ENCODE data around the gene GDF15.
A peak's percentile ranks its signal among the peaks of the same experiment; 100 is the strongest.
"Not testable (repeated sequence)": the region's sequence is repeated elsewhere in the genome, so short reads cannot be mapped to it uniquely, and the experiment has no call there.

GDF15 gene

DNA sequence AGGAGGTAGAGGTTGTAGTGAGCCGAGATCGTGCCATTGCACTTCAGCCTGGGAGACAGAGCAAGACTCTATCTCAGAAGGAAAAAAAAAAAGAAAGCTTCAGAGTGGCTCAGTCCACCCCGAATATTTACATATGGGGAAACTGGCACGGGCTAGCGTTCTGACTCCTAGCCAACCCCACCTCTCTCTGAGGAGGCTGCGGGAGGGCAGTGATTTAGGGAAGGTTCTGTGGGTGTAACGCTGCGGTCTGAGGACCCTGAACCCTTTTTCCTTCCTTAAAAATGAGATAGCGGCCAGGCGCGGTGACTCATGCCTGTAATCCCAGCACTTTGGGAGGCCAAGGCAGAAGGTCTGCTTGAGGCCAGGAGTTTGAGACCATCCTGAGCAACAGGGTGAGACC lies 6.5 kb downstream of the GDF15 start:
- DNase-seq (ENCODE audit: low read depth), result no peak

DNA sequence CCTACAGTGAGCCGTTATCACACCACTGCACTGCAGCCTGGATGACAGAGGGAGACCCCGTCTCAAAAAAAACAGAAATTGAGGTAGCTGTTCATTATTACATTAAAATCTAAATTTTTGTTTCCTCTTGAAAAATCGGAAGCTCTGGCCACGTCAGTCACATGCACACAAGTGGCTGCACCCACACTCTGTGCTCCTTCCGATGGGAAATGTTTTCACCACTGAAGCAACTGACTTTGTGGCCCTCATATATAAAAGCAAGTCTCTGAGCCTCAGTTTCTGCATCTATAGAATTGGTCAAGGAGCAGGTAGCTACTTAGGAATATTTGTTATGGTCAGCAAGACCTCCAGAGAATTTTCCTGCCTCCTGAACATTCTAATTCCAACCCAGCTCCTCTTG lies 7.0 kb downstream of the GDF15 start:
- no peak for DNase-seq (ENCODE audit: low read depth)

DNA sequence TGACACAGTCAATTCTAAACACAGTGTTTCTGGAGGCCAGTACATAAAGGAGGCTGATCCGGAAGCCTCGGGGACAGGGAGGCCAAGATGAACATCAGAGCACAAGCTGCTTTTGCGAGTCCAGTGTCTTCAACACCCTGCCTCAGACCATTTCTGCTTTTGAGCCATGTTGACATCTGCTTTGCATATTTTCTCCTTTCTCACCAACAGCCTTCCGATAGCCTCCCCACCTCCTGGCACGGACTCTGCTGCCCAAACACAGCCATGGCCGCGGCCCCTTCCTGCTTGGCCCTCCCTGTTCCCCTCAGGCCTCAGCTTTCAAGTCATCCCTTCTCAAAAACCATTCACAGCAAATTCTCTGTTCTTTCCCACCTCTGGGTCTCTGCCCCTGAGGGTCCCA lies 7.9 kb downstream of the GDF15 start:
- no peak for DNase-seq (ENCODE audit: low read depth)

DNA sequence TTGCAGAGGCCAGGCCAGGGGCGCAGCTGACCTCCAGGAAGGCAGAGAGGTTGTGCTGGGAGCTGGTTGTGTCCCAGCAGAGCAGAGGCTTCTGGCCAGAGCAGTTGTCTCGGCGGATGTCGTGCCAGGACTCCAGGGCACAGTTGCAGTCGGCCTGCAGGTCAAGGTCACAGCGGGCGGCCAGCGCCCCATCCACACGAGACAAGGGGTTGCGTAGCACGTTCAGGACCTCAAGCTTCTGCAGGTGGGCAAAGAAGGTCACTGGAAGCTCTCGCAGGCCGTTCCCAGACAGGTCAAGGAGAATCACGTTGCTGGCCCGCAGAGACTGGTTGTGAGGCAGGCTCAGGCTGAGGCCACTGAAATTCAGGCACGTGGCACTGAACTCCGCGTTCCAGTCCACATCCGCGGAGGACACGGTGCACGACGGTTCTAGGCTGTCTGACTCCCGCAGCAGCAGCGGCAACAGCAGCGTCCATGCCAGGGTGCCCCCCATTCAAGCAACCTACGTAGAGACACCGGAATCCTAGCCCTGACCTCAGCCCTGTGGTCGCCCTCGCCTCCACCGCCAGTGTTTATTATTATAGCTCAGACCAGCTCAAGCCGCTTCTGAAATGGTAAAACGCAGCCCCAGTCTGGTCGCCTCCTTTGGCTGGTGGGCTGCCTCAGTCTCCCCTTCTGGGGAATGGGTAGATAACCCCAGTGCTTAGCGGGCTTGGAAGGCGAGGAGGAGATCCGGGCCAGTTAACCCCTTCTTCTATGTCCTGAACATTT lies 10.7 kb downstream of the GDF15 start:
- no peak for DNase-seq (ENCODE audit: low read depth)

DNA sequence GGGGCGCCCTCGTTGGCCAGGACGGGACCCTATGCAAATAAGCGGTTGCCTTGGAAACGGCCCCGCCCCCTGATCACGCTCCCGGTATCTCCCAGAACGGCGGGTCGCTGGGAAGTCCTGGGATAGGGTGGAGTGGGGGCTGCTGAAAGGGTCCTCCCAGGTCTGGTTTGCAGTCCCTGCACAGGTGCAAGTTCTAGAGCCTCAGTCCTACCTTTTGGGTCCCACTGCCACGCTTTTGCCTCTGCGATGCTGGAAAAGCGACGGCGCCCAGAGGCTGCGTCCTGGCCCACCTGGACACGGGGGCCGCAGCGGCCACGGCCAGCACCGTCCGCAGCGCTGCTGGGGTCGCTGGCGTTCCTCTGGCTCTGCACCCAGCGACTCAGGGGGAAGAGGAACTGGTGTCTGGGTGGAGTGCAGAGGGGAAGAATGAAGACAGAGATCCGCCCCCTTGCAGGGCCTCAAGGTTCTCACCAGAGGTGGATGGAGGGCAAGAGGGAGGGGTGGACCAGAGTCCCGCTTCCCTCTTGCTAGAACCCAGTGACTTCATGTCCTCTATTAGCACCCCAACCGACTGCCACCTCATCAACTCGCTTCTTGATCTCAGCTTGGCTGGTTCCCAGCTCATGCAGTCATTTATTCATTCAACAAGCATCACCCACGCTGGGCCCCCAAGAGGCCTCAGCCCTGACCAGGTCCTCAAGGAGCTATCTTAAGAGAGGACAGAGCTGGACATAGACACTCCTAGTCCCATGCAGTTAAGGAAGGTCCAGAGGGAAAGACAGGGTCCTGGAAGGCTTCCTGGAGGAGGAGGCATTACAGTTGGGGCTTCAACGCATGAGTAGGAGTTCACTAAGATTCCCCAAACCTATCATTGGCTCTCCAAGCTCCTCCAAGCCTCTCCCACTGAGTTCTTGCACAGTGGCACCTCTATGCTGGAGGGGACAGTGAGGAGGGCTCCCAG lies 11.6 kb downstream of the GDF15 start, which contains the start of gene LRRC25:
Gene LRRC25, minus strand, starts transcription at position 381 of the 961 bp plus-strand sequence. CDS start 659 bp downstream, outside the sequence.
- no peak for DNase-seq (ENCODE audit: low read depth)

DNA sequence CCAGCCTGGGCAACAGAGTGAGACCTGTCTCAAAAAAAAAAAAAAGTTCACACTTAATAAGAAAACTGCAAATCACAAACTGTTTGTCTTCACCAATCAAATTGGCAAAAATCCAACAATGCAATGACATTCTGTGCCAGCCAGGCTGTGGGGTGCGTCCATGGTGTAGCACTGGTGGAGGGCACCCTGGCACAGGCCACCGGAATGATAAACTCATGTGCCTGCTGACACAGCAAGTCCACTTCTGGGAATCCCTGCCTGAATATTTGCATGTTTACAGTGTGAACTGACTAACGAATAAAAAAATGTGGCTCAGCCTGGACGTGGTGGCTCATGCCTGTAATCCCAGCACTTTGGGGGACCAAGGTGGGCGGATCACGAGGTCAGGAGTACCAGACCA lies 13.1 kb downstream of the GDF15 start:
- DNase-seq (ENCODE audit: low read depth), result no peak

DNA sequence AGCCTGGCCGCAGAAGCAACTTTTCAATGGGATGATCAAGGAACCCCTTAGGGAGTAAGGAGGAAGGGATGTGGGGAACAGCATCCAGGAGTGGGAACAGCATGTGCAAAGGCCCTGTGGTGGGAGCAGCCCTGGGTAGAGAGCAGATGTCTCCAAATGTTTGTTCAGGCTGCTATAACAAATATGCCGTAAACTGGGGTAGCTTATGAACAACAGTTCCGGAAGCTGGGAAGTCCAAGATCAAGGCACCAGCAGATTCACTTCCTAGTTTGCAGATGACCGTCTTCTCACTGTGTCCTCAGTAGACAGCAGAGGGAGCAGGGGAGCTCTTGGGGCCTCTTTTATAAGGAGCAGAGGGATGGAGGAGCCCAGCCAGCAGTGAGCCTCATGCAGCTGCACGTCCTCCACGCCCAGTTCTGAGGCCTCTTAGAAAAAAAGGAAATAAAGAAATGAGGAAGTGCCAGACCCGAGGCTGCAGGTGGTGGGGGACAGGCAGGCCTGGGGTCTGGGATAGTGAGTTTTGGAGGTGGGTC lies 15.7 kb downstream of the GDF15 start:
- DNase-seq (ENCODE audit: low read depth), result no peak

DNA sequence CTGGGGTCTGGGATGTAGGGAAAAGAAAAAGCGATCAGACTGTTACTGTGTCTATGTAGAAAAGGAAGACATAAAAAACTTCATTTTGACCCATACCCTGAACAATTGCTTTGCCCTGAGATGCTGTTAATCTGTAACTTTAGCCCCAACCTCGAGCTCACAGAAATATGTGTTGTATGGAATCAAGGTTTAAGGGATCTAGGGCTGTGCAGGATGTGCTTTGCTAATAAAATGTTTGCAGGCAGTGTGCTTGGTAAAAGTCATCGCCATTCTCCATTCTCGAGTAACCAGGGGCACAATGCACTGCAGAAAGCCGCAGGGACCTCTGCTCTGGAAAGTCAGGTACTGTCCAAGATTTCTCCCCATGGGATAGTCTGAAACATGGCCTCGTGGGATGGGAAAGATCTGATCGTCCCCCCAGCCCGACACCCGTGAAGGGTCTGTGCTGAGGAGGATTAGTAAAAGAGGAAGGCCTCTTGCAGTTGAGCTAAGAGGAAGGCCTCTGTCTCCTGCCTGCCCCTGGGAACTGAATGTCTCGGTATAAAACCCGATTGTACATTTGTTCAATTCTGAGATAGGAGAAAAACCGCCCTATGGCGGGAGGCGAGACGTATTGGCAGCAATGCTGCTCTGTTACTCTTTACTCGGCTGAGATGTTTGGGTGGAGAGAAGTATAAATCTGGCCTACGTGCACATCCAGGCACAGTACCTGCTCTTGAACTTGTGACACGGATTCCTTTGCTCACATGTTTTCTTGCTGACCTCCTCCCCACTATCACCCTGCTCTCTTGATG lies 16.7 kb downstream of the GDF15 start:
- DNase-seq (ENCODE audit: low read depth), result not testable (repeated sequence)

DNA sequence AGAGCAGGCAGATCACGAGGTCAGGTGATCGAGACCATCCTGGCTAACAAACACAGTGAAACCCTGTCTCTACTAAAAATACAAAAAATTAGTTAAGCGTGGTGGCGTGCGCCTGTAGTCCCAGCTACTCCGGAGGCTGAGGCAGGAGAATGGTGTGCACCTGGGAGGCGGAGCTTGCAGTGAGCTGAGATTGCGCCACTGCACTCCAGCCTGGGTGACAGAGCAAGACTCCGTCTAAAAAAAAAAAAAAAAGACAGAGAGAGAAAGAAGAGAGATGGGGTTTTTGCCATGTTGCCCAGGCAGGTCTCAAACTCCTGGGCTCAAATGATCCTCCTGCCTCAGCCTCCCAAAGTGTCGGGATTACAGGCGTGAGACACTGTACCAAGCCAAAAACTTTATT lies 19.8 kb downstream of the GDF15 start:
- not testable (repeated sequence) for DNase-seq (ENCODE audit: low read depth)

DNA sequence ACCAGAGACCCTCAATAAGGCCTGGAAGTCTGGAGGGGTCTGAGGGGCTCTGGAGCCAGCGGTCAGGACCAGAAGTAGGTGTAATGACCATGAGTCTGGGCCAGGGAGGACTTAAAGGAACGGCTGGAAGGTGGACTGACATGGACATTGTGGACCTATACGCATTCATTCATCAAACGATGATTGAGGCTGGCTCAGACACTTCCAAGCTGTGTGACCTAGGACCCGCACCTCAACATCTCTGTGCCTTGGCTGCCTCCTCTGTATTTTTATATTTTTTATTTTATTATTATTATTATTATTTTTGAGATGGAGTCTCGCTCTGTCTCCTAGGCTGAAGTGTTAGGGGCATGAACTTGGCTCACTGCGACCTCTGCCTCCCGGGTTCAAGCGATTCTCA lies 20.8 kb downstream of the GDF15 start:
- no peak for DNase-seq (ENCODE audit: low read depth)

DNA sequence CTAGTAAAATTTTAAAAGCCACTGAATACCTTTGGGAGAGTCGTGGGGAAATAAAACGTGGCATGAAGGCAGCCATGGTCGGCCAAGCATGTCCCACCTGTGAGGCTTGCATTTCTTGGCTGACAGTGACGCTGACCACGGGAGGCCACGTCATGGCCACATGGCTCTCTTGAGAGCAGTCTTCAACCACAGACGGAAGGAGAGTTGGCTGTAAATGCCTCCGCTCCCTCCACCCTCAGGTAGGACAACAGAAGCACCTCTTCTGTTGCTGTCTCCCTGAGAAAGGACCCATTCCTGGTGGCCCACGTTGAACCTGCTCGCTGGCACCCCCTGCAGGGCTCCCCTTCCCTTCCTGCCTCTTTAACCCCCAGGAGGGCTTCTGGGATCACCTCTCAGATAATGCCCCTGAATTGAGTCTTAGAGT lies 22.1 kb downstream of the GDF15 start:
- no peak for DNase-seq (ENCODE audit: low read depth)

DNA sequence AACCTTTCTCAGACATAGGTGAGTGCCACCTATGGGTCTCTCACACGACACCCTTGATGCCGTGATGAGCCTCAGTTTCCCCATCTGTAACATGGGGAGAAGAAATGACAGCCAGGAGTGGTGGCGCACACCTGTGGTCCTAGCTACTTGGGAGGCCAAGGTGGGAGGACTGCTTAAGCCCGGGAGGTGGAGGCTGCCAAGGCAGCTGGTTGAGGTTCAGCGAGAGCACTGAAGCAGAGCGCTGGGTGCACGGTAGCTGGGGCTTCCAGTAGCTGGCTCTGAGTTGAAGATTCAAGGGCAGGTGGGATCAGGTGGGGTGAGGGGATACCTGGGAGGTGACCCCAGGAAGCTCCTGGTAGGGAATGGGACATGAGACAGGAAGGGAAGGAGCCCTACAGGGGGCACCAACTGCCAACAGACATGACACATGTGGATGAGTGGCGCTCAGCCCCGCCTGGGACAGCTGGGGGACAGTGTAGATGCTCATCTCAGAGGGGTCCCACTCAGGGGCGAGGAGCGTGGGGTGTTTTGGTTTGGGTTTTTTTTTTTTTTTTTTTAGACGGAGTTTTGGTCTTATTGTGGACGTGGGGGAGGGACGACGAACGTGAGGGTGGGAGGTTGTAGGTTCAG lies 26.8 kb downstream of the GDF15 start:
- DNase-seq (ENCODE audit: low read depth), result no peak

DNA sequence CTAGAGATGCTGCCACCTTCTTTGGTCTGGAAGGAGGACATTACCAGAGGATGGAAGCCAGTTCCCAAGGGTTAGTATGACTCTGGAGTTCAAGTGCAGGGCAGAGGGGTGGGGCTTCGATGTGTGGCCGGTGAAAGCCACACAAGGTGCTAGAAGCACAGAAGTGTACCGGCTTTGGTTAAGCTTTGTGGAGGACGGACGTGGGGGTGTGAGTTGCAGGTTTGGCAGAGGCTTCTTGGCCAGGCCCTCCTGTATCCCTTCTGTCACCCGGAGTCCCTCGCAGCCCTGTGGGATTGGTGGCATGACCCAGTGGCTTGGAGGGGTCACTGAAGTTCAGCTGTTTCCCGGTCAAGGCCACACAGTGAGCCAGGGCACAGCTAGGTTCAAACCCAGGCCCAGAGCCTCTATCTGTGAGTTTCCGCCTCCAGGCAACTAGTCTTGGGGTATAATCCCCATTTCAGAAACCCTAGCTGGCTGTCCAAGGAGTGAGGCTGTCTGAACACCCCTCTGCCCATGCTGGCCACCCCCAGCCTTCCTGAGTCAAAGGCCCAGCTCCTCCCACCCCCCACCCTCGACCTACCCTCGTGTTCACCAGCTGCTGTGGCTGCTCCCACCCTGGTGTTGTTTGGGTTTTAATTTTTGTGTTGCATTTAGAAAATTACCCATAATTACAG lies 28.7 kb downstream of the GDF15 start:
- DNase-seq (ENCODE audit: low read depth), result no peak

DNA sequence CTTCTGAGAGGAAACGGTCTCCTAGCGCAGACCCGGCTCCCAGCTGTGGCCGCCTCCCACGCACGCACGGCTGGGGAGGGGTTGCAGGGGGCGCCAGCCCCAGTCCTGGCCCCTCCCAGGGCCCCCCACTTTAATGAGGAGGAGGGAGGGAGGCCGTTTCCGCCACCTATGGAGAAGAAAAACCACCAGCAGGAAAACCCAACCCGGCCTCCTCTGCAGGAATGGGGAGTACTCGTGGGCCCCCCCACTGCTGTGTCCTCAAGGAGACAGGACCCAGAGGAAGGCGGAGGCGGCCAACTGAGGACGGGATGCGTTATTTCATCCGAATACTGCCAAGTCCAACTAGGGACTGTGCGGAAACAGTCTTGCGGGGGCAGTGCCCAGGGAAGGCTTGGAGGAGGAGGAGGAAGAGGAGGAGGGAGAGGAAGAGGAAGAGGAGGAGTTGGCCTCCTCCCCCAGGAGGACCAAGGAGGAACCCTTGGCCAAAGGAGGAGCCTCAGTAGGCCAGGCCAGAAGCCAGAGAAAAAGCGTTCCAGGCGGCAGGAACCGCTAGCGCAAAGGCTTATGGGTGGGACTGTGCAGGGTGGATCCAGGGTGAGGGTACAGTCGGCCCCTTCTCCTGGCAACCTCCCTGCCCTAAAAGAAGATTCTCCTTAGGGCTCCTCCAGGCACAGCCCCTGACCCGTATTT lies 29.4 kb downstream of the GDF15 start:
- no peak for DNase-seq (ENCODE audit: low read depth)

DNA sequence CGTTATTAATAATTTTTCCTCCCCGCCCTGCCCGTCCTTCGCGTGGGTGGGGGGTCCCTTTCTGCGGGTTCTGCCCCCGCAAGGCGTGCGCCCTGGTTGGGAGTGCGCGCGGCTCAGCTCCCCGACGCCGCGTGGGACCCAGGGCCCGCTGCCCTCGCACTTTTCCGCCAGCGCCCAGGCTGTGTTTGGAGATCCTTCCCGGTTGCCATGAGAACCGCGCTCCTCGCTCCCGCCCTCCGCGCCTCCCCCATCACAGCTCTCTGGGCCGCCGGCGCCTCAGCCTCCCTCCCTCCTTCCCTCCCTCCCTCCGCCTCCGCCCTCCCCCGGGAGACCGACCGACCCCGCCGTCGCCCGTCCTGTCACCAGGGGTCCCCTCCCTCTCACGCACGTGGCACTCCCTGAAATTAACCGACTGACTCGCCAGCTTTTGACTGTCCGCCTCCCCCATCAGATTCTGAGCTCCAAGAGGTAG lies 30.9 kb downstream of the GDF15 start:
- DNase-seq (ENCODE audit: low read depth), result peak; percentile 57

DNA sequence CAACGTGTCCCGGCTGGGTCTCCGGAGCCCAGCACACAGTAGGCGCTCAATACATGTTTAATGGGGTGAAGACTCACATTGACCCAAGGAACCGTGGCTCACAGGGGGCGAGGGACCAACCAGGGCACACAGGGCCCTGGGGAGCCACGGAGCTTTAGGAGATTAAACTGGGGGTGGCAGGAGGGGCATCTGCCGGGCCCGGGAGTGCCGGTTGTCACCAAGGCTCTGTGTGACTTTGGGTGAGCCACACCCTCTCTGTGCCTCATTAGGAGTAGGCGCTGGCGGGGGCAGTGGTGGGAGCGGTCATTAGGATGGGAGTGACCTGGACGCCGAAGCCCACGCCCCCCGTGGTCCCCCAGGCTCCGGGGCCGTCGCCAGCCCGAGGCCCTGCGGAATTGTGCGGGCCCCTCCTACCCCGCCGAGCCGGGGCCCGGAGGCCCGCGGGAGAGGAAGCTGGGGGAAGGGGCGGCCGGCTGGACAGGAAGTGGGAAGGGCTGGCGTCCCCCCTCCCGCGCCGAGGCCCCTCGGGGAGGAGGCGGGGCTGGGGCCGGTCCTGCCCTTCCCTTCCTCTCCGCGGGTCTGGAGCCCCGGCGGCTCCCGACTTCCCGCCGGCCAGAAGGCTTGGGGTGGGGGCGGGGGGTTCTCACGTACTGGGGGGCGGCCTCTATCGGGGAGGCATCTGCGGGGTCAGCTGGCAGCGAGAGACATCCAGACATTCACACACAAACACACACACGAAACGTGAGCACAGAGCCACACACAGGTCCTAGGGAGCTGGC lies 31.5 kb downstream of the GDF15 start:
- no peak for DNase-seq (ENCODE audit: low read depth)

DNA sequence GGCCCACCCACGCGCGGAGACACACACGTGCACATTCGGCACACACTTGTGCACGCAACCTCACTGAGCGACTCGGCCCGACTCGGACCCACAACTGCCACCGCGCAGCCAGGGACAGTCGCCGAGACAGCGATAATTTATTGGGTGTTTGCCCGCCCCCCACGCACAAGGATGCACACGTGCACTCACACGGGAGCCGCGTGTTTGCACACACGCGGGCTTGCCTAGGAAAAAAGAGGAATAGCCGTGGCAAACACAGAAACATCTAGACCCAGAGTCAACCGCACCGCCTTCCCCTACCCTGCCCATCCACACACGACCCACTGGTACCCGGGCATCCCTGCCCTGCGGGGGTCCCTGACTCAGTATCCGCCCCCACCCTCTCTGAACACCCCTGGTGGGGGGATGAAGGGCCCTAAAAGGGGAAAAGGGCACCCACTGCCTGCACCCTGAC lies 32.1 kb downstream of the GDF15 start:
- DNase-seq (ENCODE audit: low read depth), result peak; percentile 33

DNA sequence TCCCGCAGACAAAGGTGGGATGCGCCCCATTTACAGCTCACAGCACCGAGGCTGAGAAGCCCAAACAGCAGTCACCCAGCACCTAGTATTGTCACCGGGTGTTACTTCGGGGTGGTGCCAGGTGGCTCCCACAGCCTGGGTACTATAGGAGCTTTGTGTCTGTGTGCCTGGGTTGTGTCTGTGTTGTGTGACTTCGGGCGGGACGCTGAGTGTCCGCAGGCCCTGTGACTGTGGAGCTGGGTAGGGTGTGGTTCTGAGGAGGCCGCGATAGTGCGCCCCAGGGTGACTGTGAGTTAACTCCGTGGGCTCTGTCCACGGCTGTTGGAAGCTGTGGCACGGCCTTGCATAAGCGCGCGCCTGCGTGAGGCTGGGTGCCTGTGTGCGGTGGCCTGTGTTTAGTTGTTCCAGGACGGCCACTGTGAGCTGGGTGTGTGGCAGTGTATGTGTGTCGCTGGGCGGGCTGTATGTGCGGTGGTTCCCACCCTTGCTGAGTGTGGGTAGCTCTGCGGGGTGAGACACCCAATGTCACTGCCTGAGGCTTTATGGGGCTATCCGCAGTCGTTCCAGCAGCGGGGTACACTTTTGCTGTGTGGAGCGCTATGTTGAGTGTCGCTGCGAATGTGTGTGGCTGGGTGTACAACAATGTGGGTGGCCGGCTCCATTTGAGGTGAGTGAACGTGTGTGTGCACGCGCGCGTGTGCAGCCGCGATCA lies 32.7 kb downstream of the GDF15 start:
- DNase-seq (ENCODE audit: low read depth), result no peak
